IMR-90 (cell line): ENCODE data around the gene ZNF778. TPM values are rescaled to one million over a fixed set of nuclear protein-coding genes. Genes with fewer than 3 reads are reported as not detected.
A peak's percentile ranks its signal among the peaks of the same experiment; 100 is the strongest.

ENCODE experiments used
- ATAC-seq: fragments of 200-7000 bp; cut with Tn5 transposase; 2 replicates; pipeline ENCODE4 v1.9.1; 2020; ENCODE audit warnings: low read depth, mild to moderate bottlenecking, moderate library complexity
- BruUV-seq: library from RNA; stranded (reverse); fragments of 400-500 nt; replicated peaks from 2 replicates; lab custom pipeline; 2021; lab: Mats Ljungman, UMichigan
- CTCF ChIA-PET: fragments of 300-600 bp; formaldehyde crosslinking; extraction: SDS; loops from one replicate; lab custom pipeline; 2021; ENCODE audit warnings: antibody characterized with exemption; lab: Yijun Ruan, JAX
- POLR2A ChIA-PET: fragments of 300-600 bp; sonication (Branson Sonifier 250); formaldehyde crosslinking; loops from one replicate; lab custom pipeline; 2022; ENCODE audit warnings: antibody characterized with exemption; ENCODE audit not compliant: unreplicated experiment; lab: Charles Lee
- DNase-seq: peaks from one replicate; pipeline ENCODE4 v3.0.0; 2013
- H2AFZ ChIP-seq: replicated peaks from 2 replicates; pipeline ENCODE3; 2013; ENCODE audit warnings: low read length, mild to moderate bottlenecking; ENCODE audit not compliant: poor library complexity
- H2AK5ac ChIP-seq: 2 replicates; pipeline ENCODE4 v1.6.1; 2013; ENCODE audit warnings: low read depth, low read length, inconsistent platforms
- H2AK9ac ChIP-seq: replicated peaks from 2 replicates; pipeline ENCODE3; 2013; ENCODE audit warnings: mild to moderate bottlenecking, low read depth, low read length, moderate library complexity; ENCODE audit not compliant: poor library complexity
- H2BK120ac ChIP-seq: 2 replicates; pipeline ENCODE4 v1.6.1; 2013; ENCODE audit warnings: low read depth, low read length, inconsistent platforms
- H2BK15ac ChIP-seq: 3 replicates; pipeline ENCODE4 v1.6.1; 2013; ENCODE audit warnings: low read depth, low read length, inconsistent platforms
- H2BK20ac ChIP-seq: 2 replicates; pipeline ENCODE4 v1.6.1; 2013; ENCODE audit warnings: low read depth, mild to moderate bottlenecking, inconsistent platforms, low read length, moderate library complexity
- H2BK5ac ChIP-seq: 2 replicates; pipeline ENCODE4 v1.6.1; 2013; ENCODE audit warnings: mild to moderate bottlenecking, low read depth, low read length, inconsistent platforms; ENCODE audit not compliant: poor library complexity, severe bottlenecking
- H3K14ac ChIP-seq: replicated peaks from 2 replicates; pipeline ENCODE4 v1.6.1; 2013; ENCODE audit warnings: low read depth, low read length, inconsistent platforms
- H3K18ac ChIP-seq: 2 replicates; pipeline ENCODE4 v1.6.1; 2013; ENCODE audit warnings: low read depth, low read length, control low read depth
- H3K23ac ChIP-seq: 2 replicates; pipeline ENCODE4 v1.6.1; 2013; ENCODE audit warnings: low read depth, low read length, inconsistent platforms
- H3K27ac ChIP-seq: 2 replicates; pipeline ENCODE4 v1.5.1; 2013; ENCODE audit warnings: mild to moderate bottlenecking, control low read depth, low read length; ENCODE audit not compliant: insufficient read depth
- H3K27me3 ChIP-seq: 2 replicates; pipeline ENCODE4 v1.6.1; 2013; ENCODE audit warnings: low read length; ENCODE audit not compliant: control insufficient read depth, insufficient read depth
- H3K36me3 ChIP-seq: 2 replicates; pipeline ENCODE4 v1.6.1; 2013; ENCODE audit warnings: low read length, mixed read lengths; ENCODE audit not compliant: control insufficient read depth, insufficient read depth
- H3K4ac ChIP-seq: 2 replicates; pipeline ENCODE4 v1.6.1; 2013; ENCODE audit warnings: low read depth, low read length, inconsistent platforms
- H3K4me1 ChIP-seq: 2 replicates; pipeline ENCODE4 v1.6.1; 2013; ENCODE audit warnings: low read length, mixed read lengths; ENCODE audit not compliant: control insufficient read depth, insufficient read depth
- H3K4me2 ChIP-seq: 2 replicates; pipeline ENCODE4 v1.6.1; 2013; ENCODE audit warnings: low read depth, mild to moderate bottlenecking, control low read depth, low read length, moderate library complexity
- H3K4me3 ChIP-seq: 2 replicates; pipeline ENCODE4 v1.5.1; 2013; ENCODE audit warnings: low read depth, mild to moderate bottlenecking, control low read depth, low read length, moderate library complexity; ENCODE audit not compliant: insufficient read depth
- H3K56ac ChIP-seq: 2 replicates; pipeline ENCODE4 v1.6.1; 2013; ENCODE audit warnings: low read length, inconsistent platforms; ENCODE audit not compliant: insufficient read depth; ENCODE audit errors: extremely low read depth
- H3K79me1 ChIP-seq, 2 experiments: 2 replicates each; pipeline ENCODE4 v1.6.1; 2013; ENCODE audit warnings: low read length in 2 of 2, inconsistent platforms in 1 of 2, low read depth in 1 of 2
- H3K9ac ChIP-seq: 2 replicates; pipeline ENCODE4 v1.6.1; 2013; ENCODE audit warnings: low read depth, low read length, control low read depth
- H3K9me1 ChIP-seq: 2 replicates; pipeline ENCODE4 v1.6.1; 2013; ENCODE audit warnings: low read length, inconsistent platforms; ENCODE audit not compliant: insufficient read depth
- H3K9me3 ChIP-seq: 2 replicates; pipeline ENCODE4 v1.6.1; 2013; ENCODE audit warnings: low read length; ENCODE audit not compliant: control insufficient read depth, insufficient read depth
- H4K20me1 ChIP-seq: 2 replicates; pipeline ENCODE4 v1.6.1; 2013; ENCODE audit warnings: low read length, inconsistent platforms; ENCODE audit not compliant: insufficient read depth
- H4K5ac ChIP-seq: 2 replicates; pipeline ENCODE4 v1.6.1; 2013; ENCODE audit warnings: mild to moderate bottlenecking, low read depth, low read length, control low read depth
- H4K8ac ChIP-seq, 2 experiments: 2 replicates each; pipeline ENCODE4 v1.6.1; 2013; ENCODE audit warnings: low read depth in 2 of 2, low read length in 2 of 2, control low read depth in 1 of 2, inconsistent platforms in 1 of 2
- H4K91ac ChIP-seq: 2 replicates; pipeline ENCODE4 v1.6.1; 2013; ENCODE audit warnings: low read depth, low read length, inconsistent platforms; ENCODE audit not compliant: insufficient read depth
- BHLHE40 ChIP-seq: fragments of 150-350 bp; IDR thresholded peaks from 2 replicates; pipeline ENCODE4 v1.6.1; 2016; ENCODE audit warnings: mild to moderate bottlenecking, low read depth, low read length
- CEBPB ChIP-seq: IDR thresholded peaks from 2 replicates; pipeline ENCODE4 v1.6.1; 2012; ENCODE audit warnings: low read depth, low read length, improper control_type of control experiment
- CHD1 ChIP-seq: IDR thresholded peaks from 2 replicates; pipeline ENCODE4 v1.6.1; 2012; ENCODE audit warnings: low read depth, low read length, improper control_type of control experiment
- FOS ChIP-seq: fragments of 150-350 bp; IDR thresholded peaks from 2 replicates; pipeline ENCODE4 v1.6.1; 2016; ENCODE audit warnings: low read depth, low read length
- MAZ ChIP-seq: IDR thresholded peaks from 2 replicates; pipeline ENCODE4 v1.6.1; 2012; ENCODE audit warnings: low read depth, mild to moderate bottlenecking, low read length, improper control_type of control experiment, moderate library complexity, borderline replicate concordance
- MXI1 ChIP-seq: IDR thresholded peaks from 2 replicates; pipeline ENCODE4 v1.6.1; 2012; ENCODE audit warnings: low read depth, mild to moderate bottlenecking, low read length, moderate library complexity, borderline replicate concordance
- NFE2L2 ChIP-seq: fragments of 150-350 bp; IDR thresholded peaks from 2 replicates; pipeline ENCODE4 v1.6.1; 2016; ENCODE audit warnings: low read depth, mild to moderate bottlenecking, low read length
- POLR2A ChIP-seq: IDR thresholded peaks from 2 replicates; pipeline ENCODE4 v1.6.1; 2012; ENCODE audit warnings: mild to moderate bottlenecking, low read depth, low read length
- RAD21 ChIP-seq: IDR thresholded peaks from 2 replicates; pipeline ENCODE4 v1.6.1; 2012; ENCODE audit warnings: low read length, improper control_type of control experiment
- RCOR1 ChIP-seq: IDR thresholded peaks from 2 replicates; pipeline ENCODE4 v1.6.1; 2012; ENCODE audit warnings: mild to moderate bottlenecking, low read length, improper control_type of control experiment; ENCODE audit not compliant: insufficient replicate concordance
- RFX5 ChIP-seq: IDR thresholded peaks from 2 replicates; pipeline ENCODE4 v1.8.0; 2012; ENCODE audit warnings: low read depth, mild to moderate bottlenecking, low read length, moderate library complexity
- SMC3 ChIP-seq: fragments of 150-350 bp; IDR thresholded peaks from 2 replicates; pipeline ENCODE4 v1.6.1; 2016; ENCODE audit warnings: low read depth, mild to moderate bottlenecking, antibody characterized with exemption, low read length, moderate library complexity
- WGBS, 2 experiments: methylation state at CpG; one replicate each; pipeline versions ENCODE4 v1.1.5 to v1.1.7; 2013; ENCODE audit warnings: missing lambda C conversion rate in 2 of 2; ENCODE audit not compliant: insufficient read length in 1 of 2; ENCODE audit errors: extremely low coverage in 2 of 2; 5-methylcytosine and 5-hydroxymethylcytosine counted together
- dilution Hi-C: fragments of 300-500 bp; cut with HindIII; formaldehyde crosslinking; loops from one replicate; pipeline ENCODE4 v1.14.3; 2018; ENCODE audit warnings: low sequenced_read_pairs; ENCODE audit not compliant: unreplicated experiment
- in situ Hi-C: fragments of 300-500 bp; cut with MboI; formaldehyde crosslinking; loops from 3 replicates; pipeline ENCODE4 v1.14.3; 2019; ENCODE audit warnings: low sequenced_read_pairs, inconsistent platforms, mixed read lengths
- intact Hi-C: fragments of 100-400 bp; cut with micrococcal nuclease; formaldehyde crosslinking; loops from 2 replicates; pipeline ENCODE4 v1.10.0; 2022
- polyA plus RNA-seq, 3 experiments: library from polyadenylated mRNA; depleted of rRNA; stranded (reverse); fragments of >200 nt; gene quantifications; 2 replicates each; pipeline ENCODE4 v1.2.3, GENCODE V29; 2012; ENCODE audit warnings: low replicate concordance in 1 of 3
- total RNA-seq: library from RNA; depleted of rRNA; stranded (reverse); fragments of >200 nt; gene quantifications from 2 replicates; pipeline ENCODE4 v1.2.3, GENCODE V29; 2012
- TF ChIP-seq, protein P1 (sequence below): fragments of 150-350 bp; IDR thresholded peaks from 2 replicates; pipeline ENCODE4 v1.6.1; 2016; ENCODE audit warnings: low read depth, mild to moderate bottlenecking, low read length, moderate library complexity, borderline replicate concordance

ZNF778 gene
- total and polyA plus RNA-seq, 2 of the 4 experiments (the other 2 are of a cell fraction) = 5.6 to 9.9 TPM

DNA sequence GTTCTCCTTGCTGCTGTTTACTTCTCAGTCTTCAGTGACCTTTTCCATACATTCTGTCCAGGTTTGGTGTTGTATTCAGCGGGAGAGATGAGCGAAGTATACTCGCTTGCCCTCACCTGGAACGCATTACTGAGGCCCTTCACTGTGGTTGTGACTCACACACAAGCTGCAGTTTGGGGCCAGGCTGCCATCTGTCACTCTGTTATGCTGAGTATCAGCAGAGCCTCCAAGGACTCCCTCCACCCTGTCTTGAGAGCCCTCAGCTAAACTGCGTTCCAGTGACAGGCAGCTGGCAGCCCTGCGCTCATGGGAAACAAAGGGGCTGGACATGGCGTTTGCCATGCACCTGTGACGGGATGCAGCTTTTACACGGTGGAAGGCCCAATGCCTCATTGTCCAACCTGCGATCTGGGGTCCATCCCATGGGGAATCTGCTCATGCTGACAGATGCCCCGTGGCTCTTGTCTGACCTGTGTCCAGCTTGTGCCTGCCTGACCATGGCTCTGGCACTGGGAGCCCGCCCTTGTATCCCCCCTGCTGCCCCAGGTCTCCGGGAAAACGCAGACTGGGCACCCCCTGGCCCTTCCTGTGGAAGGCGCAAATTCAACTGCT lies 6.5 kb upstream of the ZNF778 start (continued):
- no peak for TF ChIP-seq MXI1

- Histone ChIP-seq H3K9me3 (no peaks in the 10 kb centered on the region), H3K36me3 (peaks cover 9% of the 10 kb centered on the region), H4K20me1 (peaks cover 3% of the 10 kb centered on the region; the same call in 1 of the 2 replicates), H2AK9ac (peak overlapping the region; percentile 22), H3K79me1 (peaks cover 23 to 49% of the 10 kb centered on the region in 2 experiments), H2BK15ac (no peak overlapping the region), H3K14ac (no peak overlapping the region), H2BK5ac (peak overlapping the region; percentile 7), H3K27me3 (no peaks in the 10 kb centered on the region), H3K23ac (peak overlapping the region; percentile 19; the same call in 1 of the 2 replicates), H3K27ac (peak overlapping the region; percentile 99), H2AFZ (peak overlapping the region; percentile 79), H3K18ac (no peak overlapping the region), H3K9me1 (peaks cover under 1% of the 10 kb centered on the region; the same call in 1 of the 2 replicates), H3K9ac (peak overlapping the region; percentile 98), H2BK120ac (no peak overlapping the region), H3K4ac (peak overlapping the region; percentile 32; the same call in 1 of the 2 replicates), H3K4me2 (peak overlapping the region; percentile 89), H4K5ac (peak overlapping the region; percentile 99; the same call in 1 of the 2 replicates), H3K4me1 (no peaks in the 10 kb centered on the region), H3K4me3 (peak overlapping the region; percentile 98), H4K8ac (peak overlapping the region; percentile 76 to 100), H2BK20ac (no peak overlapping the region), H3K56ac (peak overlapping the region; percentile 50), H4K91ac (no peak overlapping the region), H2AK5ac (no peak overlapping the region)
- WGBS, 2 experiments = 7% methylated on average over 6 of the region's 25 CpGs; no CpG with 5 or more reads in 1 of the 2 experiments
- BruUV-seq = no TSS peak
- DNase-seq (peak; percentile 77), ATAC-seq (peak; percentile 53)
- ChIA-PET CTCF (interaction anchor here (0.7 kb wide), 1 partner anchor 13 kb away, joined by 4 read pairs; no protein-coding TSS in a partner anchor), POLR2A (no interaction called here)
- dilution Hi-C loops = no loop called here
- in situ Hi-C loops = loop anchor here (10.0 kb wide), 1 partner anchor 282 kb away; no protein-coding TSS in a partner anchor
- intact Hi-C loops = loop anchor here (2.0 to 5.0 kb wide), 2 partner anchors 360 to 404 kb away; partner anchors contain the start of genes APRT, GALNS and TRAPPC2L
- no peak for TF ChIP-seq MAZ
- TF ChIP-seq, protein P1, sequence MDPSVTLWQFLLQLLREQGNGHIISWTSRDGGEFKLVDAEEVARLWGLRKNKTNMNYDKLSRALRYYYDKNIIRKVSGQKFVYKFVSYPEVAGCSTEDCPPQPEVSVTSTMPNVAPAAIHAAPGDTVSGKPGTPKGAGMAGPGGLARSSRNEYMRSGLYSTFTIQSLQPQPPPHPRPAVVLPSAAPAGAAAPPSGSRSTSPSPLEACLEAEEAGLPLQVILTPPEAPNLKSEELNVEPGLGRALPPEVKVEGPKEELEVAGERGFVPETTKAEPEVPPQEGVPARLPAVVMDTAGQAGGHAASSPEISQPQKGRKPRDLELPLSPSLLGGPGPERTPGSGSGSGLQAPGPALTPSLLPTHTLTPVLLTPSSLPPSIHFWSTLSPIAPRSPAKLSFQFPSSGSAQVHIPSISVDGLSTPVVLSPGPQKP = no peak
- TF ChIP-seq POLR2A = no peak; the same call in 1 of the 2 replicates
- TF ChIP-seq CHD1 = no peak
- TF ChIP-seq SMC3 = peak; percentile 49
- no peak for TF ChIP-seq RCOR1
- no peak for TF ChIP-seq CEBPB
- peak; percentile 80 for TF ChIP-seq RAD21
- peak; percentile 65; the same call in 1 of the 2 replicates for TF ChIP-seq FOS
- TF ChIP-seq BHLHE40 = peak; percentile 96
- TF ChIP-seq RFX5 = no peak
- peak; percentile 92 for TF ChIP-seq MXI1
- no peak for TF ChIP-seq NFE2L2
Observed at GRCh38 chr16:89216315-89217137, 977 bp upstream of the ZNF778 start.
